GM20000 (cell line): ENCODE measurements around the gene PTPRG.

Experiments
- DNase-seq: peaks from one replicate; pipeline ENCODE4 v3.0.0; 2012; ENCODE audit warnings: low spot score
- CTCF ChIP-seq: IDR thresholded peaks from 2 replicates; pipeline ENCODE4 v1.5.1; 2012; ENCODE audit warnings: mild to moderate bottlenecking, control low read depth; ENCODE audit errors: extremely low read depth, missing control alignments

Gene PTPRG

GRCh38 chr3:61790411-61790810 is 229.0 kb downstream of the PTPRG start:
- TF ChIP-seq CTCF, result no peak

GRCh38 chr3:61793056-61793455 is 231.7 kb downstream of the PTPRG start:
- DNase-seq, result no peak
- TF ChIP-seq CTCF, result no peak

More at GRCh38 chr3:61790411-61790810, 229.0 kb downstream of the PTPRG start:
- no peak for DNase-seq

- no peak for TF ChIP-seq CTCF
- no peak for DNase-seq
Measured at GRCh38 chr3:61793521-61793920, 232.2 kb downstream of the PTPRG start.

GRCh38 chr3:61794341-61794740 is 233.0 kb downstream of the PTPRG start:
- TF ChIP-seq CTCF, result no peak
- DNase-seq, result no peak

GRCh38 chr3:61794961-61795360 is 233.6 kb downstream of the PTPRG start:
- no peak for DNase-seq

GRCh38 chr3:61796088-61796680 is 234.8 kb downstream of the PTPRG start:
- TF ChIP-seq CTCF, result no peak
- DNase-seq, result no peak

More at GRCh38 chr3:61794961-61795360, 233.6 kb downstream of the PTPRG start:
- no peak for TF ChIP-seq CTCF

GRCh38 chr3:61796911-61797310 is 235.5 kb downstream of the PTPRG start:
- no peak for TF ChIP-seq CTCF
- no peak for DNase-seq
